Stimulated activated CD8-positive, alpha-beta memory T cell treated with anti-CD3 and anti-CD28 coated beads, Interleukin-2, amount 100 ng/mL, for 48 hours (primary cell): ENCODE results near the gene TANGO2.

Source experiments
- DNase-seq, 2 donors: peaks; one replicate each; pipeline ENCODE4 v3.0.0-alpha.2; 2020; ENCODE audit warnings: low read depth in 2 of 2

Gene TANGO2

GRCh38 chr22:20106205-20106848 lies 85.4 kb downstream of the TANGO2 start:
- no peak for DNase-seq

GRCh38 chr22:20106849-20107237 lies 85.9 kb downstream of the TANGO2 start:
- DNase-seq: no peak

- DNase-seq: no peak
These were observed 86.6 kb downstream of the TANGO2 start for GRCh38 chr22:20107471-20107901.

GRCh38 chr22:20107951-20108756 lies 87.2 kb downstream of the TANGO2 start:
- DNase-seq: no peak

GRCh38 chr22:20108757-20109230 lies 87.9 kb downstream of the TANGO2 start:
- no peak for DNase-seq

- DNase-seq: no peak
These were observed 88.8 kb downstream of the TANGO2 start for GRCh38 chr22:20109411-20110358.

GRCh38 chr22:20110359-20110985 lies 89.6 kb downstream of the TANGO2 start:
- no peak for DNase-seq

GRCh38 chr22:20111045-20111688 lies 90.3 kb downstream of the TANGO2 start:
- peak; percentile 32 to 36 for DNase-seq

GRCh38 chr22:20111689-20112622 lies 91.0 kb downstream of the TANGO2 start:
- no peak for DNase-seq

GRCh38 chr22:20112623-20113511 lies 92.0 kb downstream of the TANGO2 start:
- no peak for DNase-seq

- DNase-seq: no peak
These were observed 92.8 kb downstream of the TANGO2 start for GRCh38 chr22:20113551-20114310.

GRCh38 chr22:20114506-20115475 lies 93.9 kb downstream of the TANGO2 start:
- no peak for DNase-seq

GRCh38 chr22:20115691-20116375 lies 94.9 kb downstream of the TANGO2 start, which contains the start of gene RANBP1:
TSS of gene RANBP1 (plus strand) at chr22:20116104. CDS start at chr22:20116185, 81 bp downstream.
- no peak for DNase-seq

- no peak for DNase-seq
These were observed 95.6 kb downstream of the TANGO2 start for GRCh38 chr22:20116376-20116950.
